Smooth muscle cell (in vitro differentiated cells): ENCODE measurements around the gene PTPN5. TPM values are rescaled to one million over a fixed set of nuclear protein-coding genes. Genes with fewer than 3 reads are reported as not detected.
"Not testable (repeated sequence)": the region's sequence is repeated elsewhere in the genome, so short reads cannot be mapped to it uniquely, and the experiment has no call there.

ENCODE experiments used
- DNase-seq: peaks from one replicate; lab custom pipeline; 2025; ENCODE audit not compliant: unreplicated experiment; lab: John Stamatoyannopoulos, UW
- H2AFZ ChIP-seq: fragments of 200-600 bp; sonication (generic); 2 replicates; pipeline ENCODE4 v1.6.0; 2016; ENCODE audit warnings: antibody characterized with exemption, low read depth, mild to moderate bottlenecking
- H3F3A ChIP-seq: fragments of 200-600 bp; sonication (generic); 2 replicates; pipeline ENCODE4 v1.6.0; 2017; ENCODE audit warnings: antibody characterized with exemption, low read depth
- H3K27ac ChIP-seq: fragments of 200-600 bp; sonication (generic); 2 replicates; pipeline ENCODE4 v1.5.1; 2016; ENCODE audit warnings: low read depth, mild to moderate bottlenecking
- H3K27me3 ChIP-seq: fragments of 200-600 bp; sonication (generic); 2 replicates; pipeline ENCODE4 v1.6.1; 2016; ENCODE audit warnings: low read depth, mild to moderate bottlenecking
- H3K36me3 ChIP-seq: fragments of 200-600 bp; sonication (generic); 2 replicates; pipeline ENCODE4 v1.5.1; 2016; ENCODE audit warnings: low read depth
- H3K4me1 ChIP-seq: fragments of 200-600 bp; sonication (generic); 2 replicates; pipeline ENCODE4 v1.5.1; 2016; ENCODE audit warnings: low read depth
- H3K4me2 ChIP-seq: fragments of 200-600 bp; sonication (generic); 2 replicates; pipeline ENCODE4 v1.6.0; 2016; ENCODE audit warnings: mild to moderate bottlenecking
- H3K4me3 ChIP-seq: fragments of 200-600 bp; sonication (generic); 2 replicates; pipeline ENCODE4 v1.5.1; 2016; ENCODE audit warnings: mild to moderate bottlenecking
- H3K79me2 ChIP-seq: fragments of 200-600 bp; sonication (generic); 2 replicates; pipeline ENCODE4 v1.6.0; 2016; ENCODE audit warnings: low read depth, mild to moderate bottlenecking
- H3K9ac ChIP-seq: fragments of 200-600 bp; sonication (generic); 2 replicates; pipeline ENCODE4 v1.6.0; 2016; ENCODE audit warnings: low read depth
- H3K9me3 ChIP-seq: fragments of 200-600 bp; sonication (generic); replicated peaks from 2 replicates; pipeline ENCODE4 v1.5.1; 2016; ENCODE audit warnings: low read depth
- H4K20me1 ChIP-seq: fragments of 200-600 bp; sonication (generic); 2 replicates; pipeline ENCODE4 v1.6.0; 2016; ENCODE audit warnings: low read depth
- WGBS: methylation state at CpG from one replicate; pipeline ENCODE4 v1.1.7; 2016; ENCODE audit warnings: low lambda C conversion rate; 5-methylcytosine and 5-hydroxymethylcytosine counted together
- polyA plus RNA-seq: library from polyadenylated mRNA; unstranded; fragments of >200 nt; fragmentation: Nextera tagmentation; extraction: Ambion mirVana; gene quantifications from 2 replicates; pipeline ENCODE4 v1.2.1, GENCODE V29; 2016
- total RNA-seq: library from RNA; depleted of rRNA; stranded (reverse); fragments of >200 nt; gene quantifications from 2 replicates; pipeline ENCODE4 v1.2.3, GENCODE V29; 2014
- TF ChIP-seq, protein P1 (sequence below): fragments of 200-600 bp; sonication (generic); IDR thresholded peaks from 2 replicates; pipeline ENCODE4 v1.5.1; 2017; ENCODE audit warnings: borderline replicate concordance, mild to moderate bottlenecking, antibody characterized with exemption; ENCODE audit not compliant: insufficient read depth, poor library complexity, severe bottlenecking

The PTPN5 gene
- total and polyA plus RNA-seq, 2 experiments from 2014 or later: not detected

DNA sequence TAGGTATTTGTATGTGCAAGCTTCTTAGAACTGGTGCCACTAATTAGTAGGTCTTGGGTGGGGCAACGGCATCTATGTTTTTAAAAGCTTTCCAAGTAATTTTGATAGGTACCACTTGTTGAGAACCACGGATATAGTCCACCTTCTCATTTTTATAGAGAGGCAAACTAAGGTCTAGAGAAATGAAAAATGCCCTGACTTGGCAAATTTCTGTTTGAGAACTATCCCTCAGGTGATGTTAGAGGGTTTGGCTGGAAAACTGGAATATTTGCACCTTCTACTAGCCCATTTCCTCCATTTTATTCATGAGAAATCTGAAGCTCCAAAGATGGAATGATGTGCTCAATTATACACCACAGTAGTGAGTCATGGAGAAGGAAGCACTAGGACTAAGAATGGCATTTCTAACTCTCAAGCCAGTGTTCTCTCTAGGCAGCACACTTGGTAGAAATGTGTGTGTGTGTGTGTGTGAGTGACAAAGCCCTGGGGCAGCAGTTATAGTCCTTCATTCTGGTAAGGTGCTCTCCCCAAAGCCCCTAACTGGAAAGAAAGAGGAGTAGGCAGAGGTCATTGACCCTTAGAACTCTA lies 94.9 kb downstream of the PTPN5 start:
- Histone ChIP-seq H3F3A (peaks cover 2% of the 10 kb centered on the region), H3K9me3 (no peaks in the 10 kb centered on the region), H3K4me1 (no peaks in the 10 kb centered on the region), H3K27me3 (no peaks in the 10 kb centered on the region), H4K20me1 (no peaks in the 10 kb centered on the region), H3K27ac (no peak overlapping the region), H3K79me2 (no peaks in the 10 kb centered on the region), H3K4me2 (no peak overlapping the region), H3K36me3 (no peaks in the 10 kb centered on the region), H3K4me3 (no peak overlapping the region), H3K9ac (no peak overlapping the region), H2AFZ (no peak overlapping the region)
- WGBS: 86% methylated on average over 2 of the region's 2 CpGs
- DNase-seq: no peak
- TF ChIP-seq, protein P1, sequence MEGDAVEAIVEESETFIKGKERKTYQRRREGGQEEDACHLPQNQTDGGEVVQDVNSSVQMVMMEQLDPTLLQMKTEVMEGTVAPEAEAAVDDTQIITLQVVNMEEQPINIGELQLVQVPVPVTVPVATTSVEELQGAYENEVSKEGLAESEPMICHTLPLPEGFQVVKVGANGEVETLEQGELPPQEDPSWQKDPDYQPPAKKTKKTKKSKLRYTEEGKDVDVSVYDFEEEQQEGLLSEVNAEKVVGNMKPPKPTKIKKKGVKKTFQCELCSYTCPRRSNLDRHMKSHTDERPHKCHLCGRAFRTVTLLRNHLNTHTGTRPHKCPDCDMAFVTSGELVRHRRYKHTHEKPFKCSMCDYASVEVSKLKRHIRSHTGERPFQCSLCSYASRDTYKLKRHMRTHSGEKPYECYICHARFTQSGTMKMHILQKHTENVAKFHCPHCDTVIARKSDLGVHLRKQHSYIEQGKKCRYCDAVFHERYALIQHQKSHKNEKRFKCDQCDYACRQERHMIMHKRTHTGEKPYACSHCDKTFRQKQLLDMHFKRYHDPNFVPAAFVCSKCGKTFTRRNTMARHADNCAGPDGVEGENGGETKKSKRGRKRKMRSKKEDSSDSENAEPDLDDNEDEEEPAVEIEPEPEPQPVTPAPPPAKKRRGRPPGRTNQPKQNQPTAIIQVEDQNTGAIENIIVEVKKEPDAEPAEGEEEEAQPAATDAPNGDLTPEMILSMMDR: no peak

DNA sequence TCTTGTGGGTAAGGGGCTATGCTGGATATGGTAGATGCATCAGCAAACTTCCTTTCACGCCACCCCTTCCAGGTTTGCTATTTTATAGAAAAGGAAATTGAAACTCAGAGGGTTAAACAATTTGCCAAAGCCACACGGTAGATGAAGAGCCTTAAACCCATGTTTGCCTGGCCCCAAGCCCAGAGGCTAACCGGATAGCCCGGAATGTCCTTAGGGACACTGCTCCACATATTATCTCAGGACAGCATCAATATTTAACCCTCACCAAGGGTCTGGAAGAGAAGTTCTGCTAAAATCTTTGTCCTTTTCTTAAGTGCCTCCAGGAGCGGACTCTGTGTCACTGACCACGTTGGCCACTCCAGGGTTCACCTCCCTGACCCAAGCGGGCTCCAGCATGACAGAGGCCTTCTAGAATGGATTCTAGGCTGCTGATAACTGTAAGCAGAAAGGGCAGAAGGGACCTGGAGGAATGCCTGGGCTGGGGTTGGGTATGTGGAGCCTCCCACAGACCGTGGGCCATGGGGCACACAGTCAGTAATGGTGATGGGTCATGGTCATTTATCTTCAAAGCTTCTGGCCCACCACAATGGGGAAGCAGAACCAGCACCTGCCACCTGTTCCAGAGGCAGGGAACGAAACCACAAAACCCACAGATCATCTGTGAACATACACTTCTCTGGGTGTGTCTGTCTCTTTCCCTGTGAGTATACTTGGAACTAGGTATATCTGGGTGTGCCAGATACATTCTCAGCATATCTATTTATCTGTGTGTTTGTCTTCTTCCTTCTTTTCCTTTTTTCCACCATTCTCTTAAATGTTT lies 98.4 kb downstream of the PTPN5 start:
- Histone ChIP-seq H3K27ac (no peak overlapping the region), H4K20me1 (no peaks in the 10 kb centered on the region), H3K79me2 (no peaks in the 10 kb centered on the region), H3K9ac (no peak overlapping the region), H2AFZ (no peak overlapping the region), H3K9me3 (no peaks in the 10 kb centered on the region), H3K36me3 (no peaks in the 10 kb centered on the region), H3K4me2 (no peak overlapping the region), H3K4me3 (no peak overlapping the region), H3K4me1 (no peaks in the 10 kb centered on the region), H3K27me3 (no peaks in the 10 kb centered on the region), H3F3A (peaks cover 2% of the 10 kb centered on the region)
- TF ChIP-seq, protein P1: no peak
- 83% methylated on average over 9 of the region's 9 CpGs for WGBS
- no peak for DNase-seq

DNA sequence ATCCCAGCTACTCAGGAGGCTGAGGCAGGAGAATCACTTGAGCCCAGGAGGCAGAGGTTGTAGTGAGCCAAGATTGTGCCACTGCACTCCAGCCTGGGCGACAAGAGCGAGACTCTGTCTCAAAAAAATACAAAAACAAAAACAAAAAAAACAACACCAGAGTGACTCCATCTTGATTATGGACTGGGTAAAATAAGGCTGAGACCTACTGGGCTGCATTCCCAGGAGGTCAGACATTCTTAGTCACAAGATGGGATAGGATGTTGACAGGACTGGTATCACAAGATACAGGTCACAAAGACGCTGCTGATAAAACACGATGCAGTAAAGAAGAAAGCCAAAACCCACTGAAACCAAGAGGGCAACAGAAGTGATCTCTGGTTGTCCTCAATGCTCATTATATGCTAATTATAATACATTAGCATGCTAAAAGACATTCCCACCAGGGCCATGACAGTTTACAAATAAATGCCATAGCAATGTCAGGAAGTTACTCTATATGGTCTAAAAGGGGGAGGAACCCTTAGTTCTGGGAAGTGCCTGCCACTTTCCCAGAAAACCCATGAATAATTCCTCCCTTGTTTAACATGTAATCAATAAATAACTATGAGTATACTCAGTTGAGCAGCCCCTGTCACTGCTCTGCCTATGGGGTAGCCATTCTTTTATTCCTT lies 100.0 kb downstream of the PTPN5 start:
- not testable (repeated sequence) for H3F3A ChIP-seq, H2AFZ ChIP-seq, DNase-seq, H3K9me3 ChIP-seq, H4K20me1 ChIP-seq, H3K9ac ChIP-seq, H3K79me2 ChIP-seq, H3K27ac ChIP-seq, H3K27me3 ChIP-seq, H3K4me2 ChIP-seq, H3K4me1 ChIP-seq, H3K36me3 ChIP-seq, H3K4me3 ChIP-seq
- WGBS: 82% methylated on average over 4 of the region's 4 CpGs

DNA sequence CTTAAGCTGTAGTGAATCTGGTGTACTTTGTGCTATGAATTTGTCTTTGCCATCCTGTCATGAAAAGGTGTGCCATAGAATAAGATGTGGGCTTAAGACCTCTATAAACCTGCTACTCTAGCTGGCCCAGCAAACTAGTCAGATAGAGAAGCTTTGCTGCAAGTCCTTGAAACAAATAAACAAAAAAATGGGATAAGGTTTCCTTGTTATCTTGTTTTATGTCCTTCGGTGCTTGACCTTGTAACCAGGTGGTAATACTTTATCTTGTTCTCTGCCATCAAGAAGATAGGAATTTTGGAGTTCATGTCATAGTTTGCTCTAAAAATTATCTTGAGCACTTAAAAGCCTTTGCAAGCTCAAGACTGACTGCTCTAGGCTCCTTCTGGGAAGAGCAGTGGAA lies 107.3 kb downstream of the PTPN5 start:
- no peak overlapping the region for H3K4me2 ChIP-seq
- no peaks in the 10 kb centered on the region for H3K27me3 ChIP-seq
- H3K79me2 ChIP-seq: no peaks in the 10 kb centered on the region
- no peaks in the 10 kb centered on the region for H3F3A ChIP-seq
- H2AFZ ChIP-seq: no peak overlapping the region
- WGBS: 96% methylated on average over 1 of the region's 1 CpG
- H3K36me3 ChIP-seq: no peaks in the 10 kb centered on the region
- H3K9ac ChIP-seq: no peak overlapping the region
- no peaks in the 10 kb centered on the region for H3K9me3 ChIP-seq
- H3K4me3 ChIP-seq: no peak overlapping the region
- no peak overlapping the region for H3K27ac ChIP-seq
- no peaks in the 10 kb centered on the region for H4K20me1 ChIP-seq
- no peak for DNase-seq
- TF ChIP-seq, protein P1: no peak
- H3K4me1 ChIP-seq: no peaks in the 10 kb centered on the region
